CD4-positive, alpha-beta T cell treated with Interferon gamma for 1 hour (primary cell): ENCODE data around the gene ROCK2.
A peak's percentile ranks its signal among the peaks of the same experiment; 100 is the strongest.

Experiments
- DNase-seq: peaks from one replicate; pipeline ENCODE4 v3.0.0-alpha.2; 2020

The ROCK2 gene

GRCh38 chr2:11366326-11366741, 21.9 kb upstream of the ROCK2 start:
- DNase-seq = no peak

- no peak for DNase-seq
These were observed 20.9 kb upstream of the ROCK2 start for GRCh38 chr2:11365096-11365879.

- no peak for DNase-seq
These were observed 20.1 kb upstream of the ROCK2 start for GRCh38 chr2:11364565-11364887.

- no peak for DNase-seq
These were observed 19.6 kb upstream of the ROCK2 start for GRCh38 chr2:11363868-11364564.

- DNase-seq = no peak
These were observed 15.4 kb upstream of the ROCK2 start for GRCh38 chr2:11359865-11360264.

GRCh38 chr2:11357428-11357972, 13.1 kb upstream of the ROCK2 start:
- DNase-seq = no peak

- no peak for DNase-seq
These were observed 12.3 kb upstream of the ROCK2 start for GRCh38 chr2:11356764-11357163.

- no peak for DNase-seq
These were observed 11.0 kb upstream of the ROCK2 start for GRCh38 chr2:11355194-11356053.

- no peak for DNase-seq
These were observed 10.1 kb upstream of the ROCK2 start for GRCh38 chr2:11354363-11355154.

- no peak for DNase-seq
These were observed 8.5 kb upstream of the ROCK2 start for GRCh38 chr2:11352781-11353537.

GRCh38 chr2:11348209-11348749, 3.8 kb upstream of the ROCK2 start:
- no peak for DNase-seq

- no peak for DNase-seq
These were observed 3.0 kb upstream of the ROCK2 start for GRCh38 chr2:11347403-11347959.

- no peak for DNase-seq
These were observed 1.6 kb upstream of the ROCK2 start for GRCh38 chr2:11346023-11346482.

GRCh38 chr2:11344956-11345677, 681 bp upstream of the ROCK2 start:
- peak; percentile 3 for DNase-seq

- DNase-seq = no peak
These were observed 640 bp downstream of the ROCK2 start for GRCh38 chr2:11343650-11344341.

- no peak for DNase-seq
These were observed 1.1 kb downstream of the ROCK2 start for GRCh38 chr2:11343368-11343649.

GRCh38 chr2:11342551-11343367, 1.7 kb downstream of the ROCK2 start:
- no peak for DNase-seq

GRCh38 chr2:11340717-11341116, 3.7 kb downstream of the ROCK2 start:
- no peak for DNase-seq

GRCh38 chr2:11339508-11340083, 4.8 kb downstream of the ROCK2 start:
- DNase-seq = no peak
